ENCODE measurements around the gene CCDC183. TPM values are rescaled to one million over a fixed set of nuclear protein-coding genes. Genes with fewer than 3 reads are reported as not detected.
A peak's percentile ranks its signal among the peaks of the same experiment; 100 is the strongest.

Gene CCDC183
- total and polyA plus RNA-seq, 8 donors: 2.4 to 10.7 (median 3.1) TPM

DNA sequence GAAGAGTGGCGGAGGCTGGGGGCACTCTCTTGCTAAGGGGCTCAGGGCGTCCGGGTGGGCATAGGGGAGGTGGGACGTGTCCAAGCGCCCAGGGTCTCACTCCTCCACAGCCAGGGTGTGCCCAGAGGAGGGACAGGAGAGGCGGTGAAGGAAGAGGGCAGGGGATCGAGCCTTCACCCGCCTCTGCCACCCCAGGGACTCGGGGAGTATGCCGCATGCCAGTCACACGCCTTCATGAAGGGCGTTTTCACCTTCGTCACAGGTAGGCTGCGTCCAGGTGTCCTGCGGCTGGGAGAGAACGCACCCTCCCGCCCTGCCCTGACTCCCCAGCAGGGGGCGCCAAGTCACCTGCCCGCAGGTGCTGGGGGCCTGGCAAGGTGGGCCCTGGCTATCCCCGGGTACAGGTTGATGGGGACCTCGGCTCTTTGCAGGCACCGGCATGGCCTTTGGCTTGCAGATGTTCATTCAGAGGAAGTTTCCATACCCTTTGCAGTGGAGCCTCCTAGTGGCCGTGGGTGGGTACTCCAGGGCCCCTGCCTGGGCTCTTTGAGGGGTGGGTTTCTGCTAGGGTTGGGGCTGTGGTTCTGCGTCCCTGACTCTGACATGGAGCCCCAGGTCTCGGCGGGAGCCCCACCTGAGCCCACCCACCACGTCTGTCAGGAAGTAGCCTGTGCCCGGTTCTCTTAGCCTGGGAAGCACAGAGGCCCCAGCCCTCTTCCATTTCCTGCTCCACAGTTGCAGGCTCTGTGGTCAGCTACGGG lies 4.4 kb upstream of the CCDC183 start:
- no peaks in the 10 kb centered on the region for H3K36me3 ChIP-seq
- no peak for FAIRE-seq
- ATAC-seq: peak; percentile 60 to 67 (median 64)
- 1% methylated on average over 28 to 29 of the region's 29 CpGs for WGBS, 2 donors
- H3K4me1 ChIP-seq: peaks cover 31 to 47% (median 32%) of the 10 kb centered on the region in 3 donors
- DNase-seq: peak; percentile 83 to 94 (median 90)
- H3K9me3 ChIP-seq: no peaks in the 10 kb centered on the region
- peak overlapping the region; percentile 90 to 96 (median 94) for H3K27ac ChIP-seq
- intact Hi-C loops (cut with DNase I): loop anchor here in 2 of 3 donors (10.0 kb wide), 2 partner anchors 53 to 153 kb away; partner anchors contain the start of genes AJM1 (in 1 of the 2), C8G (in 1 of the 2), FBXW5 (in 1 of the 2) and PHPT1 (in 1 of the 2)
- H3K27me3 ChIP-seq: no peaks in the 10 kb centered on the region
- TF ChIP-seq, protein P1, sequence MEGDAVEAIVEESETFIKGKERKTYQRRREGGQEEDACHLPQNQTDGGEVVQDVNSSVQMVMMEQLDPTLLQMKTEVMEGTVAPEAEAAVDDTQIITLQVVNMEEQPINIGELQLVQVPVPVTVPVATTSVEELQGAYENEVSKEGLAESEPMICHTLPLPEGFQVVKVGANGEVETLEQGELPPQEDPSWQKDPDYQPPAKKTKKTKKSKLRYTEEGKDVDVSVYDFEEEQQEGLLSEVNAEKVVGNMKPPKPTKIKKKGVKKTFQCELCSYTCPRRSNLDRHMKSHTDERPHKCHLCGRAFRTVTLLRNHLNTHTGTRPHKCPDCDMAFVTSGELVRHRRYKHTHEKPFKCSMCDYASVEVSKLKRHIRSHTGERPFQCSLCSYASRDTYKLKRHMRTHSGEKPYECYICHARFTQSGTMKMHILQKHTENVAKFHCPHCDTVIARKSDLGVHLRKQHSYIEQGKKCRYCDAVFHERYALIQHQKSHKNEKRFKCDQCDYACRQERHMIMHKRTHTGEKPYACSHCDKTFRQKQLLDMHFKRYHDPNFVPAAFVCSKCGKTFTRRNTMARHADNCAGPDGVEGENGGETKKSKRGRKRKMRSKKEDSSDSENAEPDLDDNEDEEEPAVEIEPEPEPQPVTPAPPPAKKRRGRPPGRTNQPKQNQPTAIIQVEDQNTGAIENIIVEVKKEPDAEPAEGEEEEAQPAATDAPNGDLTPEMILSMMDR (IDR thresholded peaks at IDR 0.05): peak; percentile 95 to 99 (median 97)
- peak overlapping the region; percentile 22 to 69 (median 52) for H3K4me3 ChIP-seq

DNA sequence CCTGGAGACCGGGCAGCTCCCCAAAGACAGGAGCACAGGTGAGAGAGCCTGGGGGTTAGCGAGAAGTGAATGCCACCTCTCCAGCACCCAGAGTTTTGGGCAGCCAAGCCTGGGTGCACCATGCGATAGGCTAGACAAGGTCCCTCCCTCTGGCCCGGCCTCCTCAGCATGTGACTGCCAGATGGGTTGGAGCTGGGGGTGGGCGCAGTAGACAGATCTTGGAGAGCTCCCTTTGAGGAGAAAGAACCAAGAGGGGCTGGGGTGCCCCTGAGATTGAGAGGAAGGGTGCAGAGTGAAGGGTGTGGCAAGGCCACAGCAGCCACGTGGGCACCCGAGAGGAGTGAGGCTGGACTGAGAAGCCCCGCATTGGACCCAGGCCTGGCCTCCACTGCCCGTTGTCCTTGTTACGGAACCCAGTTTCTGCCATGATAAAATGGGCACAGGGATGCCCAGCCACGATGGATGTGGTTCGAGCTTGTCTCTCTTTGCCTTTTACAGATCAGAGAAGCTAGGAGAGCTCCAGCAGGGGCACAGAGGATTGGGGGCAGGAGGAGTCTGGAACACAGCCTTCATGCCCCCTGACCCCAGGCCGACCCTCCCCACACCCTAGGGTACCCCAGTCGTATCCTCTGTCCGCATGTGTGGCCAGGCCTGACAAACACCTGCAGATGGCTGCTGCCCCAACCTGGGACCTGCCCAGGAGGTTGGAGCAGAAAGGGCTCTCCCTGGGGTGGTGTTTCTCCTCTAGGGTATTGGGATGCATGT lies 3.6 kb upstream of the CCDC183 start:
- Histone ChIP-seq H3K27me3 (no peaks in the 10 kb centered on the region), H3K27ac (peak overlapping the region; percentile 90 to 96 (median 94)), H3K36me3 (no peaks in the 10 kb centered on the region), H3K9me3 (no peaks in the 10 kb centered on the region), H3K4me3 (peak overlapping the region in 2 of 4 donors; percentile 62 to 69), H3K4me1 (peaks cover 35 to 49% (median 36%) of the 10 kb centered on the region in 3 donors)
- 57 to 65% methylated on average over 15 of the region's 15 CpGs for WGBS, 2 donors
- intact Hi-C loops (cut with DNase I): loop anchor here in 2 of 3 donors (10.0 kb wide), 2 partner anchors 52 to 152 kb away; partner anchors contain the start of genes AJM1 (in 1 of the 2), C8G (in 1 of the 2), FBXW5 (in 1 of the 2) and PHPT1 (in 1 of the 2)
- FAIRE-seq: no peak
- peak in 4 of 6 donors; percentile 45 to 84 (median 60) for DNase-seq
- TF ChIP-seq, protein P1 (IDR thresholded peaks at IDR 0.05): no peak
- ATAC-seq: no peak

DNA sequence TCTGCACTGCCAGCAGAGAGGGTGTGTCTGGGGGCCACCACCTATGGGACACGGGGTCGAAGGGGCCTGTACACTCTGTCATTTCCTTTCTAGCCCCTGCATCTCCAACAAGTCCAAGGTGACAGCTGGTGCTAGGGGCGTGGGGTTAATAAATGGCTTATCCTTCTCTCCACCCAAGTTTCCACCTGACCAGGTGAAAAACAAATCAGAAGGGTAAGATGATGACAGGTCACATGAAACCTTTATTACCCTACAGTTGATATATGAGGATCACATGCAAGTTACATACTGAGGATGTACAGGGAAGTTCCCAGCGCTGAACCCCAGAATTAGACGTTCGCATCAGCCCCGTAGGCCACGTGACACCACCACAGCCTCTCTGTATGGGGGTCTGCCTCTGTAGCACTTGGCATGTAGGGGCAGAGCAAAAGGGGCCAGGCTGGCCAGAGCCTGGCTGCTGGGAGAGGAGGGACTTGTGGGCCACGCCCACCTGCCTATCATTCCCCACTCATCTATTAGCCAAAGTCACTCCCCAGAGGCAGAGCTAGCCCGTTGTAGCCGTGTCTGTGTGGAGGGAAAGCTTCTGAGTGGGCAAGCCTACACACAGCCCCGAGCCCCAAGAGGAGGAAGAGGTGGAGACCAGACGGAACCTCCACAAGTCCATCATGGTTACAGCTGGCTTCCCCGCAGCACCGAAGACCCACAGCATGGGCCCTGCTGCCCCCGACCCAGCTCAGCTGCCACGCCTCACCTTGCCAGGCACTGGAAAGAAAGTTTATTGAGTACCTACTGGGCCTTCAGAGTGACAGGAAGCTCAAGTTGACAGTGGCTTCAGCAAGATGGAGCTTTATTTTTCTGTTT lies 2.8 kb upstream of the CCDC183 start:
- no peak for FAIRE-seq
- intact Hi-C loops (cut with DNase I): loop anchor here in 2 of 3 donors (10.0 kb wide), 2 partner anchors 51 to 151 kb away; partner anchors contain the start of genes AJM1 (in 1 of the 2), C8G (in 1 of the 2), FBXW5 (in 1 of the 2) and PHPT1 (in 1 of the 2)
- 70 to 71% methylated on average over 17 of the region's 17 CpGs for WGBS, 2 donors

More for the DNA sequence above, 2.8 kb upstream of the CCDC183 start:
- Histone ChIP-seq H3K4me3 (no peak overlapping the region), H3K27ac (no peak overlapping the region), H3K4me1 (peaks cover 38 to 50% (median 43%) of the 10 kb centered on the region in 3 donors), H3K36me3 (no peaks in the 10 kb centered on the region), H3K9me3 (no peaks in the 10 kb centered on the region), H3K27me3 (no peaks in the 10 kb centered on the region)
- ATAC-seq: no peak
- peak in 4 of 6 donors; percentile 34 to 74 (median 54) for DNase-seq
- TF ChIP-seq, protein P1 (IDR thresholded peaks at IDR 0.05): no peak

Measured in pancreas (tissue), 10 donors.